SHP77 treated with DMSO at 0.1 percent for 48 hours (cell line): Measurements from ENCODE around the gene TIMP2.

Source experiments
- DNase-seq: peaks from one replicate; lab custom pipeline; 2025; lab: John Stamatoyannopoulos, UW

Gene TIMP2

DNA sequence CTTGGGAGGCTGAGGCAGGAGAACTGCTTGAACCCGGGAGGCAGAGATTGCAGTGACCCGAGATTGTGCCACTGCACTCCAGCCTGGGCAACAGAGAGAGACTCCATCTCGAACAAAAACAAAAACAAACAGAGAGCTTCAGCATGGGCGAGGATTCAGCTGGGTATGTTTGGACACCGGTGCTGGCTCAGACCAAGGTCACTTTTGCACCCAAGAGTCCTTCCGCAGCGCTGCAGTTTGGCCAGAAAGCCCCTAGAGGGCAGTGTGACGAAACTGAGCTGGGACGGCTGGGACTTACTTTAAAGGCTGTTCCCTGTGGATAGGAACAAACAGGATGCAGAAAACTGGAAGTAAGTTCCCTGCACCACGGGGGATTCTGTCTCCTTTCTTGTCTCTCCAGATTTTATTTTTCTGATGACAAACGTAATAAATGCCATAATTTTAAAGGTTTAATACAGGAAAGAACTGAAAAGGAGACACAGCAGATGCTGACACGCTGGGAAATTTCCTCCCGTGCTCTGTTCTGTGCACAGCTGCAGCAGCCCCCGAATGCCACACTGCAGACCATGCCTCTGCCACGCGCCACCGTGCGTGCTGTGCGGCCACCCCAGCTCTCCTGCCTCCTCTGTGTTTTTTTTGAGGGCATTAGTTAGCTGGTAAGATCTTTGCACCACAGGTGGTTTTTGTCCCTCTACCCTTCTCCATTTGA, 59.4 kb downstream of the TIMP2 start:
- peak; percentile 68 for DNase-seq

DNA sequence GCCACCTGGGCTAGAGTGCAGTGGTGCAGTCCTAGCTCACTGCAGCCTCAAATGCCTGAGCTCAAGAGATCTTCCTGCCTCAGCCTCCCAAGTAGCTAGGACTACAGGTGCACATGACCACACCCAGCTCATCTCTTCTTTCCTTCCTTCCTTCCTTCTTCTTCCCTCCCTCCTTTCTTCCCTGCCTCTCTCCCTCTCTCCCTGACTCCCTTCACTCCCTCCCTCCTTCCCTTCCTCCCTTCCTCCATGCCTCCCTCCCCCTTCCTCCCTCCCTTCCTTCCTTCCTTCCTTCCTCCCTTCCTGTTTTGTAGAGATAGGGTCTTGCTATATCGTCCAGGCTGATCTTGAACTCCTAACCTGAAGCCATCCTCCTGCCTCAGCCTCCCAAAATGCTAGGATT, 61.1 kb downstream of the TIMP2 start:
- no peak for DNase-seq

DNA sequence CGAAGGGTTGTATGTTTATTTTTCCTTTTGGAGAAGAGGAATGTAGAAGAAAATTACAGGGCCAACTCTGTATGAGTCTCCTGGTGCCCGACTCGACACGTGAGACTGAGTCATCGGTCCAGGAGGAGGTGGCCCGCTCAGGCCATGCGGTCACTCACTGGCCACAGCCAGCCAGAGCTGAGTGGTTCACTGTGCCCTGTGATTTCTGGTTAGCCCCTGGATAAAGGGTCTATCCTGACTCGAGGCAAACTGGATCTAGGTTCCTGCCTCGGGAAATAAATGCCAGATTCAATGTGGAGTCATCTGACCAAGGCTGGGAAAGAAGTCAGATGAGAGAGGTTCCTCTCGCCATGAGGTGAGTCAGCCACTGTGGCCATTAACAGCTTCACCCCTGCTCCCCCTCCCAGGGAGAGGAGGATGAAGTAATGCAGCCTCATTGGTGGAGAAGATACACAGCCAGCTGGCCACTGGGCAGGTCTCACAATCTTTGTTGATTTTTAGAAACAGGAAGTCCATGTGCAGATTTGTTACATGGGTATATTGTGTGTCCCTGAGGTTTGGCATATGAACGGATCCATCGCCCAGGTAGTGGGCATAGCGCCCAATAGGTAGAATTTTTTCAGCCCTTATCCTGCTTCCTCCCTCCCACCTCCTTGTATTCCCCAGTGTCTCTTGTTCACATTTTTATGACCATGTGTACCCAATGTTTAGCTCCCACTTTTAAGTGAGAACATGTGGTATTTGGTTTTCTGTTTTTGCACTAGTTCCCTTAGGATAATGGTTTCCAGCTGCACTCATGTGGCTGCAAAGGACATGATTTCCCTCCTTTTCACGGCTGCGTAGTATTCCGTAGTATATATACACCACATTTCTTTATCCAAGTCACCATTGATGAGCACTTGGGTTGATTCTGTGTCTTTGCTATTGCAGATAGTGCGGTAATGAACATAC, 62.8 kb downstream of the TIMP2 start:
- DNase-seq = peak; percentile 36

DNA sequence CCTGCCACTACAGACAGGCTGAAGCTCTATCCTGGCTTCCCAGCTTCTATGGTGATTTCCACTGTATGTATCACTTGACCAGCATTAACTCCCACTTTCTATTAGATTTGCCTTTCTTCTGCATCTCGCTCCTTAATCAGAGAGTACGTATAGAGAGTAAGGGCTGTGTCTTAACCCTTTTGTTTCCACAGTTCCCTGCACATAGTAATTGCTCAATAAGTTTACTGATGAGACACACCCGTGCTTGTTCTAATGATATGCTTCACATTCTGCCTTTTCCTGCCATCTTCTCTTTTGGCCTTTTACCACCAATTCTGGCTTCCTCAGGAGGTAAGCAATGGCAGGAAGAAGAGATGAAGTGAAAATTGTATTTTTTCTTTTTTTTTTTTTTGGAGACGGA, 64.0 kb downstream of the TIMP2 start:
- no peak for DNase-seq

DNA sequence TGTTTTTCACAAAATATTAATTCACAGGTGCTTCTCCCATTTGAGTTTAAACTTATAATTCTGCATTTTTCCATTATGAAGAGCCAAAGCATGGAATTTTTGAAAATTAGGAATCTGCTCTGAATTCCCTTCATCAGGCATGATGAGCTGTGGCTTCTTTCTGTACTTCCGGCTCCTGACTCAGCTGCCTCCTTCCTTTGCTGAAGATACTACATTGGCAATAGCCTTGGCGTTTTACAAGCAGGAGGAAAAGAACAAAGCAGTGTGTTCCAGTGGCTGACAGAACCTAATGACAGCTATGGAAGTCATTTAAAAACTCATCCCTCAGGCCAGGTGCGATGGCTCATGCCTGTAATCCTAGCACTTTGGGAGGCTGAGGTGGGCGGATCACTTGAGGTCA, 66.1 kb downstream of the TIMP2 start:
- no peak for DNase-seq

DNA sequence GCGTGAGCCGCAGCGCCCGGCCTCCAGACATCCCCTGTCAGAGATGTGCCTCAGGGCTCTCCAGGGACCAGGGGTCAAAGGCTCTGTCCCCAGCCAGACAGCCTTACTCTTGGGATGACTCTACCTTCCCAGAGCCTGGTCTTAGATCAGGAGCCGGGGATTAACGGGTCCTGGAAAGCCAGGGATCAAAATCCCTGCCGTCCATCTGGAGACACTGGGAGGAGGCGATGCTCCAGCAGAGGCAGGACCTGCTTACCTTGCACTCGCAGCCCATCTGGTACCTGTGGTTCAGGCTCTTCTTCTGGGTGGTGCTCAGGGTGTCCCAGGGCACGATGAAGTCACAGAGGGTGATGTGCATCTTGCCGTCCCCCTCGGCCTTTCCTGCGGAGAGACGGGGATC, 67.9 kb downstream of the TIMP2 start:
- no peak for DNase-seq

DNA sequence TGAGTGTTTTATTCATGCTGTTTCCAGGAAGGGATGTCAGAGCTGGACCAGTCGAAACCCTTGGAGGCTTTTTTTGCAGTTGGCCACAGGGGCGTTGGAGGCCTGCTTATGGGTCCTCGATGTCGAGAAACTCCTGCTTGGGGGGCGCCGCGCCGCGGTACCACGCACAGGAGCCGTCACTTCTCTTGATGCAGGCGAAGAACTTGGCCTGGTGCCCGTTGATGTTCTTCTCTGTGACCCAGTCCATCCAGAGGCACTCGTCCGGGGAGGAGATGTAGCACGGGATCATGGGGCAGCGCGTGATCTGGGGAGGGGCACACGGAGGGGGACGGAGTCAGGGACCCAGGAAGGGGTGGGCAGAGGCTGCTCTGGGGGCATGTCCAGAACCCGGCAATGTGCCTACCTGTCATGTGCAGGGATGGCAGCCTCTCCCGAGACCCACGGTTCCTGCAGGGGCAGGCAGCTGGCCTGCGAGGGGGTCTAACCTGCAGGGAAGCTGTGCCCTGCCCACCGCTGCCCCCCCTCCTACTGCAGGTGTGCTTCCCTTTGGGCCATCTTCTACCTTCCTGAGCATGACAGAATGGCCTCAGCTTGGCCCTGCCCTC, 69.5 kb downstream of the TIMP2 start:
- no peak for DNase-seq

DNA sequence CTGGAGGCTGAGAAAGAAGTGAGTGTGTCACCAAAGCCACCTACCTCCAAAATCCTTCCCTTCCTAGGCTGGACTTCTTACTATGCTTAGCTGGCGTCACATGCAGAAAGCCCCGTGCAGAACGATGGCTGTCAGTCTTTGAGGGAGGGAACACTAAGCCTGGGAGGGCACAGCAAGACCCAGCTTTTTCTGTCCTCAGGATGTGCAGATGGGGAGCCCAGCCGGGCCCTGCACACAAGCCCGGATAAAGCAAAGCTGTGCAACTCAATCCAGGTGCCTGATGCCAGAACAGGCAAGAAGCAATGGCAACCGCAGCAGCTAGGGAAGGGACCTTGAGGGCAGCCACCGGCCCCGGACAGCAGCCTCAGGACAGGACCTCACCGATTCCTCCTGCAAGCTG, 70.7 kb downstream of the TIMP2 start:
- DNase-seq = no peak

DNA sequence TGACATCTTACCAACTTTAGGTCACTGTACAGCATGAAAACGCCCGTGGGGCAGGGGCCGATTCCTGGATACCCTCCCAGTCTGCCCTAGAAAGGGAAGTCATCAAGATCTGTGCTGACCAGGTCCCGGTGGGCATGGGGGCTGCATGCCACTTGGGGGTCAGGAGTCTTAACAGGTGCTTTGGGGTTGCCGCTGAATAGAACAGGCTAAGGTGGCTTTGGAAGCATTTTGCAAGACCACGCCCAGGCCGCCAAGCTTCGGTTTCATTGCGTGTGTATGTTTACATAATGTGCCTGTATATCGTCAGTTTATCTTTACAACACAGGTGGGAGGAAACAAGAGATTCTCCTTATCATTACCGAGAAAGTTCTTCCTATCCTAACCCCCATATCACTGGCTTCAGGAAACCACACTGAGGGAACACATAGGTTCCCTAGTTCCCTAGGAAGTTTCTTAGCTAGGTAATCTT, 71.2 kb downstream of the TIMP2 start:
- DNase-seq = no peak

DNA sequence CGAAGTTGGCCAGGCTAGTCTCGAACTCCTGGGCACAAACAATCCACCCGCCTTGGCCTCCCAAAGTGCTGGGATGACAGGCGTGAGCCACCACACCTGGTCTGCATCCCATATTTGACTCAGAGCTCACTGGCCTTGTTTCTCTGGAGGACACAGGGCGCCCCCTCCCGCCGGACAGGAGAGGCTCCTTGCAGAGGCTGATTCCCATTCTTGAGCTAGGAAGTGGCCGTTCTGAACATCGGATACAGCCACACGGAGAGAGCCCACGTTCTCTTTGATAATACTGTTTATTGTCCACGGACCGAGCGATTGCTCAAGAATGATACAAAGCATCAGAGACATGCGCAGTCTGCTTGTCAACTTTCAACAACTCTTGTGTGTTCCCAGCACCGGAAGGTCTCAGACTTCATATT, 72.5 kb downstream of the TIMP2 start:
- DNase-seq = no peak

DNA sequence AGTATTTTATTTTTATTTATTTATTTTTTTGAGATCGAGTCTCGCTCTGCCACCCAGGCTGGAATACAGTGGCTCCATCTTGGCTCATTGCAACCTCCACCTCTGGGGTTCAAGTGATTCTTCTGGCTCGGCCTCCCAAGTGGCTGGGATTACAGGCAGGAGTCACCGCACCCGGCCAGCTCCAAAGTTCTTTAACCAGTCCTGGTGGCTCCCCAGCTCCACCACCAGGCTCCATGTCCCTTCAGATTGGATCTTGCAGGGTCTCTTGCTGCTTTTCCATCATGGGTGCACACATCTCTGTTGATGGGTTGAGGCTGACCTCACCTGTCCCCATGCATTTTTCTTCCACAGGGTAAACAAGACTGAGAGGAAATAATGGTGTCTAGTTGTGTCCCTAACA, 76.2 kb downstream of the TIMP2 start:
- DNase-seq = no peak

DNA sequence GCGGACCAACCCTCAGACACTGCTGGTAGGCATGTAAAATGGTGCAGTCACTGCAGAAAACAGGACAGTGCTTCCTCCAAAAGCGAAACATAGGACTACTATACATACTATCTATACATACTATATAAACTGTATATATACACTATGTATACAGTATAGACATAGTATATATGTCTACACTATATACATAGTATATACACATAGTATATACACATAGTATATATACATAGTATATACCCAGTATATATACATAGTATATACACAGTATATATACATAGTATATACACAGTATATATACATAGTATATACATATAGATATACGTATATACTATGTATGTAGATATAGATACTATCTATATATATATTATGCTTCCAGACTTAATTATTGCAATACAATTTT, 78.1 kb downstream of the TIMP2 start:
- no peak for DNase-seq

DNA sequence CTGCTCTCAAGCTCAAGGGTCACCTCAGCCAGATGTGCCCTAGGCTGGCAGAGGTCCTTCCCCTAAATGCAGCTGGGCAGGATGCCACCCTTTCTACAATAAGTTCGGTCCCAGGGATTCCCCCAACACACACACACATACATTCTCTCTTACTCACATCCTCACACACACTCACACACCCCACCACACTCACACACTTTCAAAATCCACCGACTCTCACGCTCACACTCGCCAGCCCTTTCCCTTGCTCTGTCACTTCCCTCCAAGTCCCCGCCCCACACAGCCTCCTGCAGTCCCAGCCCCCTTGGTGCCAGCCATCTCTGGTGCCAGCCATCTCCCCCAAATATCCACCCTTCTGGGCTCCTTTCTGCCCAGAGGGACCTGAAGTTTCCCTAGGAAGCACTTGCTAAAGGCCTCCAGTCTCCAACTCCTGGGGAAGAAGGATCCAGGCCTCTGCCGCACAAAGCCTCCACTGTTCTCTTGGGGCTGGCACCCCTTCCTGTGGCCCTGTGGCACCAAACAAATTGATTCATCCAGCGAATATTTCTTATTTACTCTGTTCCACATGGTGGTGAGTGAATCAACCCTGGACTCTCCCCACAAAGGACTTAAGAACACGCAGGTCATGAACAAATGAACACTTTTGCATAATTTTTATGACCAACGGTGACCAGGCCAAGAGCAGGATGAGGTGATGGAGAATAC, 80.7 kb downstream of the TIMP2 start:
- DNase-seq = no peak

DNA sequence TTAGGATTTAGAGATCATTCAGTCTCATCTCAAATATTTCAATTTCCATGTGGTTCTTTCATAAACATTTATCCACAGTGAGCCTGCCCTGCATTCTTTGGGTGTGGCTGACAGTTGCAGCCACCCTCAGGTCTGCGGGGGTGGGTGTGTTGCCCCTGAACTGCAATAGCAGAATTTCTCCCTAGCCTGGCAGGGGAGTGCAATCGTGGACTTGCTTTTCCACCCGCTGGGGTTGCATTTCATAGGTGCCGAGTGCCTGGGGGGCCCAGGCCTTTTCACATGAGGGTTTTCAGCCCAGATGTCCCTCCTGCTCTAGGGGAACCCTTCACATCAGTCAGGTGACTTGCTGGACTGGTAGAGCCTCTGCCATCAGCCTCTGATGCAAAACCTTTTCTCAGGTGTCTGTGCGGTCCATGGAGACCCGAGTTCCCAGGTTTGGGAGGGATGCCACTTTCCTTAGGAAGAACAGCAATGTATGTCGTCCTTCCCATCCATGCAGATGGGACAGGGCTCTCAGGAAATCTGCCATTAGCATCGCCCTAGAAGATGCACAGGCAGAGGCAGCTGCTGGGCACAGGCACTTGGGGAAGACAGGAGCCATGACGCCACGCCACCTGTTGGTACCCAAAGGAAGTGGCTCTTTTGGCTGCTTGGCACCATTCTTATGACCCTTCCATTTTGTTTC, 82.2 kb downstream of the TIMP2 start:
- DNase-seq = peak; percentile 76

DNA sequence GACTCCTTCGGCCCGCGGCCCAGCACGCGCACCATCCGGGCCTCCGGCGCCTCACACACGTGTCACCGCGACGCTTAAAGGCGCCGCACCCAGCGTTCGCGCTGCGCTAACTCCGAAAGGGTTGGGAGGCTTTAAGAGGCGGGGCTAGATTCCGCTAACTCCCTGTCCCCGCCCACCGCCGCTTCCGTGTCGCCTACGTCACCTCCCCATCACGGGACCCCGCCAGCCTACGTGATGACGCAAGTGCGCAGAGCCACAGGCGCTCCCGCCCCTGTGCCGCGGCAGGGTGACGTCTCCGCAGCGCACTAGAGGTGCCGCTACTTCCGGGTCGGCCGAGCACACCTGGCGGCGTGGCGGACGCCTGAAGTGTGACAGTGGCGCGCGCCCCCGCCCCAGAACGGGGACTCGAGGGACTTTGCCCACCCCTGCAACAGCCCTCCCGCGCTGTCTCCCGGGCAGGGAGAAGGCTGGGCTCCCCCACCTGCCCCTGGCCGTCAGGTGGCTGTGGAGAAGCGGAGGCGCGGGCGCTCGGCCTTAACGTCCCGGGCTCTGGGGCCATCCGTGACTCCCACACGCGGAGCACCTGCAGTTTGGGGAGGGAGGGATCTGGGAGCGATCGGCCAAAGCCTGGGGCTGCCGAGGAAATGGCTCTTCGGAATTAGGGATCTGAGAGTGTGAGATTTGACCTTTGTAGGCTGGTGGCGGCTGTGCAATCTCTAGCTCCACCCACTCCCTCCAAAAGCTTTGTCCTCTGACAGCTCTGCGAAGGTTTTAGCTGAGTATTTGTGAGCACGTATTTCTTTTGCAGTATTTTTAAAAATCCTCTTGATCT, 84.2 kb downstream of the TIMP2 start, which contains the start of gene USP36:
Gene USP36, minus strand, starts transcription at position 35 of the 832 bp plus-strand sequence. CDS start 4,451 bp downstream, outside the sequence.
- peak; percentile 98 for DNase-seq

DNA sequence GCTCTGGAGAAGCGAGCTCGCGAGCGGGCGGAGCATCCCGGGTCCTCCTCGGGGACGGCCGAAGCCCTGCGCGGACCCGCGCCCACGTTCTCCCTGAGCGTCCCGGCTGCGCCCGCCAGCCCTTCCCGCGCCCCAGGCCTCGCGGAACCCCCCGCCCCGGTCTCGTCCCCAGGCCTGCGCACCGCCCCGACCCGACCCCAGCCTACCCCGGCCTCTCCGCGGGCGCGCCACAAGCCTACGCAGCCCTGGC, 84.7 kb downstream of the TIMP2 start:
- no peak for DNase-seq

DNA sequence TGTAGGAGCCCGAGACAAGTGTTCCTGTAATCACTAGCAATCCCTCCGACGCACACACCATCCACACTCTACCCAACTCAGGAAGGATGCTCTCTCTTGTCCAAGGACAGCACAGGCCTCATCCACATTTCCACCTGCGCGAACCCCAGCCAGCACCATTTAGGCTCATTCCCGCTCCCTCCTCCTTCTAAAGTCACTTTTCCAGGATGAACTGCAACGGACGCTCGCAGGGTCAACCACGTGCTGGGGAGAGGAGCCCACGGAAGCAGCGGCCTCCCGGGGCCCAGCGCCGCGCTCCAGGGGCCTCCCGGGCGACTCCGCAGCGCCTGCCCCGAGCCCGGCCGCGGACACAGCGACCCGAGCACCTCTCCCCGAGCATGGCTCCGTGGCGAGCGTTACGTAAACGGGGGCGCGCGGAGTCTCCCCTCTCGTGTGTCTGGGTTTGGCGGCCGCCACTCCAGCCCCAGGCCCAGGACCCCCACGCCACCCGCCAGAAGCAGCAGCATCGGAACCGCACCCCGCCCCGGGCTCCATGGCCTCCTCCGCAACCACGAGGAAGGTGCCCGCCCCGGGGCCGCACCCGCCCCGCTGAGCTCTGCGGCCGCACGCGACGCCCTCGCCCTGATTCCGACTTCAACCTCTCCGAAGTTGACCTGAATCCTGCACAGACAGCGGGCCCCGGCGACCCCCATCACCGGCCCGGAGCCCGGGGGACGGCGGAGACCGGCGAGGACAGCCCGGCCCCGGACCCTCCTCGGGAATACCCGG, 85.2 kb downstream of the TIMP2 start:
- no peak for DNase-seq

DNA sequence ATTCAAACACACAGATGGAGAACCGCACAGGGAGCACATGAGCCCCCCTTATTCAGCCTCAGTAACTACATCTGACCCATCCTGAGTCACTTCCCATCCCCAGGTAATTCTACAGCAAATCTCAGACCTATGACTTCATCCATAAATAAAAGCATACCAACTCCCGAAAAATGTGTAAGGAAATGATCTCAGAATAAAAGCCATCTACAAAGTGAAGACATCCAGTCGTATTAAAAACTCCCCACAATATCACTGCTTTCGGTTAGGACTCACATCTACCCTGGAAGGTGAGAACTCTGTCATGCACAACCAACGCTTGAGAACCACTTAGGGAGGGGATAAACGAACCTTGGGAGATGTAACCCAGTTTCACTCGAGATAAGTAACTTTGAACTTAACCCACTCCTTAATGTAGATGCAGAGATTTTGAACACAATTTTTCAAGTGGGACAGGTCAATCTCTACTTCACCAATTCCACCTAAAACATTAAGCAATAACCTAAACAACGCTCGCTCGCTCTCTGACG, 85.9 kb downstream of the TIMP2 start:
- DNase-seq = no peak

DNA sequence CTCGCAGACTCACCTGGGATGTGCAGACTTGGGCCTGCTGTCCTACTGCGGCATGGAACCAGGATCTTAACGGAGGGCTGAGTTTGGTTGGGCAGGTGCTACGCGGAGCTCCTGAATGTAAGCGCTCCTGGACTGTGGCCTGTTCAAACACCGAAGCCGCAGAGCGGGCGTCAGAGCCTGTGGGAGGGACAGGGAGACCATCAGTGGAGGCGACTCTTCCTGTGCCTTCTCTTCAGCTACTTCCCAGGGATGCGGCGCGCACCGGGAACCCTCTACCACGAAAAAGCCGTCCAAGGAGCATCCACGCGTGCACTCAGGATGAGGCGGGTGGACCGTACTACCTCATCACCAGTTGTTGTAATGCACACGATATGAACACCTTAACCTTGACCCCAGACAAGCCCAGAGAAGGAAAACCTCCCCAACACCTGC, 86.6 kb downstream of the TIMP2 start:
- DNase-seq = peak; percentile 89
